Measurements from ENCODE around the gene FOXB2.
"Not testable (repeated sequence)": the region's sequence is repeated elsewhere in the genome, so short reads cannot be mapped to it uniquely, and the experiment has no call there.

Gene FOXB2

DNA sequence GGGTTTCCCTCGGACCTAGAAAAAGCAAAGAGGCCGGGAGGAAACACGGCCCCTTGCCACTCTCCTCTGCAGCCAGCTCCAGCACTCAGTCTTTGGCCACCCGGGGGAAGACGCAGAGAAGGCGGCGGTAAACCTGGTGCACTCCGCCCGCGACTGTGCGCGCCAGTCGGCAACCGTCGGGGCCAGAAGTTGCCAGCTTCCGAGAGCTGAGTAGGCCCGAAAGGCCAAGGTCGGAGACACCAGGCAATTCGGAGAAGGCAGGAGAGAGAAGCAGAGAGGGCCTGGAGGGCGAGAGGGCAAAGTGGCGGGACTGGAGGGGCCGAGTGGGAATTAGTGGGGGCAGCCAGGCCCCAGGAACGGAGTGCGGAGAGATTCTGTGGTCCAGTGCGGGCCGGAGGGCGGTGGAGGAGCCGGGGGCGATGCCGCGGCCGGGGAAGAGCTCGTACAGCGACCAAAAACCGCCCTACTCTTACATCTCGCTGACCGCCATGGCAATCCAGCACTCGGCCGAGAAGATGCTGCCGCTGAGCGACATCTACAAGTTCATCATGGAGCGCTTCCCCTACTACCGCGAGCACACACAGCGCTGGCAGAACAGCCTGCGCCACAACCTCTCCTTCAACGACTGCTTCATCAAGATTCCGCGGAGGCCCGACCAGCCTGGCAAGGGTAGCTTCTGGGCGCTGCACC lies at the start of gene FOXB2:
Gene FOXB2, plus strand, starts transcription at position 420 of the 690 bp plus-strand sequence. Its CDS starts 0 bp downstream, at position 420.
- no peak for DNase-seq (ENCODE audit: low spot score)

GRCh38 chr9:76969716-76970115 lies 49.7 kb upstream of the FOXB2 start:
- DNase-seq (ENCODE audit: low spot score), result no peak

GRCh38 chr9:76978831-76979230 lies 40.6 kb upstream of the FOXB2 start:
- not testable (repeated sequence) for DNase-seq (ENCODE audit: low spot score)

- DNase-seq (ENCODE audit: low spot score), result no peak
These were observed 38.9 kb upstream of the FOXB2 start for GRCh38 chr9:76980566-76980965.

GRCh38 chr9:76984486-76984885 lies 35.0 kb upstream of the FOXB2 start:
- no peak for DNase-seq (ENCODE audit: low spot score)

DNA sequence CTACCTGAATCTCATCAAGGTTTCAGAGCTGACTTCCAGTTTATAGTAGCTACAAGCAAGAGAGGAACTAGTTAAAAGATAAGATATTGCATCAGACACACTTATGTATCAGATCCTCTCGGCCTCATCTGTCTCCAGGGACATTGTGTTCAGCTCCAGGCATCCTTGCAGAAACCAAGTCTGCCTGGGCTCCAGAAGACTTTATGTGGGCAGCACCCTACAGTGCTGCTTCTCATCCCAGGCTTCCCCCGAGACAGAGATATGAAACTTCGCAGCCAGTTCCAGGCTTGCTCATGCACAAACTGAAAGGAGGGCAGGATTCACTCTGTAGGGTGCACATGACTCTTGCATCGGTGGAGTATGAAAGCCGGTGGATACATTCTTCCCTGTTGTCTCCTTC lies 33.9 kb upstream of the FOXB2 start:
- DNase-seq (ENCODE audit: low spot score), result no peak

DNA sequence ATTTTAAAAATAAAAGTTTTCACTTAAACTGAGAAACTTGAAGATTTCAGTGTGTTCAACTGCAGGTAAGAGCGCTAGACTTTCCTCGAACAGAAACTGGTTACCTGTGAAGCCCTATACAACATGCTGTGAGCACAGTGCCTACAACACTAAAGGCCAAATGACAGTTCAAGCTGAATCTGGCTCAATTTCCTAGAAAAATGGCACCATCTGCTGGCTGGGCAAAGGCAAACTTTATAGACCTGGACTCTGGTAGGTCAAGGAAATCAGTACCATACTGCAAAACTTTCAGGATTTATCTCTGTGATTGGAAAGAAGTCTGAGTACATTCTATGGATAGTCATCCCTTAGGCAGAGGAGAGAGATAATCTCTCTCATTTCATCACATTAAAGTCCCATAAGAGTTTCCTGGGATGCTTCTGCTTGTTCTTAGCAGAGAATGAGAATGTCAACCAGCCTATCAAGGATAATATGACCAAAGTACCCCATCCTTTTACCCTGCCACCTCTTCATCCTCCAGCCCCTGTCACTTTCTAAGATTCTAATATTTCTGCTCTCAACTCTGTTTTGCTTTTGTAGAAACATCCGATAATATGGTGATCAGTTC lies 31.8 kb upstream of the FOXB2 start:
- peak; percentile 59 for DNase-seq (ENCODE audit: low spot score)

DNA sequence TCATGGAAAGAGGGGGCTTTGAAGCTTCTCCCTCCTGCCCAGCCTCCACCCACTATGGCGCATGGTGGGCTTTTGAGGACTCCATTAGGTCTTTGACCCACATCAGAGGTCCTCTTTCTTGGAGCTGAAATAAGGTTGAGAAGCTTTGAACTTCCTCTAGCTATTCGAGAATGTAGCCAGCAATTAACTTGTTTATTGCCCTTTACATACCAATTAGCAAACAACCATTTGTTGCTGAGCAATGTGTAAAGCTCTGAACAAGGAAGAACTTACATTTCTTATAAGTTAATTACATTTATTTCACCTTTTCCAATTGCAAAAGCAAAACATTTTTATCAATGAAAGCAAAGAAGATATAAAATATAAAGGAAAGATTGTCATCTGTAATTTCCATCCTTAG lies 30.5 kb upstream of the FOXB2 start:
- DNase-seq (ENCODE audit: low spot score), result no peak

GRCh38 chr9:76989501-76989900 lies 30.0 kb upstream of the FOXB2 start:
- no peak for DNase-seq (ENCODE audit: low spot score)

DNA sequence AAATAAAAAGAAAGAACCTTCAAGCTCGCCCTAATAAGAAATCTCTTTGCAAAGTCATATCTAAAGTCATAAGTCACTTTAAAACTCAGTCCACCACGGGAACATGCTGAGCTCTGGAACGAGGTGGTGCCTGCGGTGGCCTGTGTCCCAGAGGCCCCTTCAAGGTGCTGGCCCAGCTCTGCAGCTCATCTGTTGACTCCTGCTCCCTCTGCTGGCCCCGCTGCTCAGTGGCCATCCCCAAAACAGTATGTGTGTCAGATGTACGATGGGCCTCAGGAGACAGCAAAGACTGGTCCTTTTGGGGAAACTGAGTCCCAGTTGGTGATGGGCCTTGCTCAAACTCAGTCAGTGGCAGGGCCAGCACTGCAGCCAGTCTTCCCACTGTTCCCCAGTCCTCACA lies 22.8 kb upstream of the FOXB2 start:
- peak; percentile 20 for DNase-seq (ENCODE audit: low spot score)

DNA sequence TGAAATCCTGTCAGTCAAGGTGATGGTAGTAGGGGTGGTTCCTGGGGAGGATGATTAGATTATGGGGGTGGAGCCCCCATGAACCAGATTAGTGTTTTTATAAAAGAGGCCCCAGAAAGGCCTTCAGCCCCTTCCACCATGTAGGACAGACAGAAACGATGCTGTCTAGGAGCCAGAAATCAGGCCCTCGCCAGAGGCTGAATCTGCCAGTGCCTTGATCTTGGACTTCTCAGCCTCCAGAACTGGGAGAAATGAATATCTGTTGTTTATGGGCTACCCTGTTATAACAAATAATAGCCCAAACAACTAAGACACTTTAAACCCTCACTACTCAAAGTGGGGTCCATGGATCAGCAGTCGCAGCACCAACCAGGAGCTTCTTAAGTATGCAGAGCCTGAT lies 20.2 kb upstream of the FOXB2 start:
- DNase-seq (ENCODE audit: low spot score), result no peak

DNA sequence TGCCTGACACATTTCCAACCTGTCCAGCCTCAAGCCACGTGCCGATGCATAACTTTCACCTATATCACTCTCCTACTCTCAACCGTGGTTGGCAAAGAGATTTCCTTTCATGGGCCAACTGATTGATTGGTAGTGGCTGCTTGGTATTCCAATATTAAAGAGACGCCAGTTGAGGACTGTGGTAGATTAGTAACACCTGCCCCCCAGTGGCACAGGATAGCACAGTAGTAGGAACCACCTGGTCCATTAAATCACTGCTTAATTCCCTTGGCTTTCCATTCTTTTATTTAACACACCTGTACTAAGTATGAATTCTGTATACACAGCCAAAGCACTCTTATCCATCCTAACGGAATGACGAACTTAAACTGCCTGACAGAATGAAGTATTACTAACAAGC lies 19.1 kb upstream of the FOXB2 start:
- no peak for DNase-seq (ENCODE audit: low spot score)

DNA sequence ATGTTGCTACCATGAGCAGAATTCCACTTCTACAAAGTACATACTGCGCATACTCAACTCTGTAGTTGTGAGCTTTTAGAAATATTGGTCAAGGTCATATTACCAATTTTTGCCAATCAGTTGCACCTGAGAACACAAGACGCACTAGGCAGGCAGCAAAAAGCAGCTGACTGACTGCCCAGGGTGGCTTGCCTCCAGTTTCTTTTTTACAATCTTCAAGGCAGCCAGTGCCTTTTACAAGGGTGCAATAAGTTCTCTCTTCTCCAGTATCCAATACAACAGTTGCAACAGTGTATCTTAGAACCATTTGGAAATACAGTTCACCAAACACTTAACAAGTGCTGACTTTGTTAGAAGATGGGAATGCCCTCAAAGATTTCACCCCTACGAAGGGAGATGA lies 16.1 kb upstream of the FOXB2 start:
- no peak for DNase-seq (ENCODE audit: low spot score)

GRCh38 chr9:77005216-77005615 lies 14.2 kb upstream of the FOXB2 start:
- DNase-seq (ENCODE audit: low spot score), result no peak

DNA sequence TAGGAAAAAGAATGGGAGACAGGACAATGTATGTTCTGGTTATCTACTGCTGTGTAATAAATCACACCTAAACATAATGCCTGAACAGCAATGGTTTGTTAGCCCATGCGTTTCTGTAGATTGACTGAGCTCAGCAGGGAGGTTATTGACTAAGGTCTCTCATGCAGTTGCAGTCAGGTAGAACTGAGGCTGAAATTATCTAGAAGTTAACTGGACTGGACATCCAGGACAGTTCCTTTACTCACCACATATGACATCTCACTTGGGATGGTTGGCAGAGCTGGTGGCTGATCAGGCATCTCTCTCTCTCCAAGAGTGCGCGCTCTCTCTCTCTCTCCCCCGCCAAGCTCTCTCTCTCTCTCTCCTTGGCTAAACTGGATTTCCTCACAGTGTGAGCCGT lies 8.9 kb upstream of the FOXB2 start:
- DNase-seq (ENCODE audit: low spot score), result no peak

DNA sequence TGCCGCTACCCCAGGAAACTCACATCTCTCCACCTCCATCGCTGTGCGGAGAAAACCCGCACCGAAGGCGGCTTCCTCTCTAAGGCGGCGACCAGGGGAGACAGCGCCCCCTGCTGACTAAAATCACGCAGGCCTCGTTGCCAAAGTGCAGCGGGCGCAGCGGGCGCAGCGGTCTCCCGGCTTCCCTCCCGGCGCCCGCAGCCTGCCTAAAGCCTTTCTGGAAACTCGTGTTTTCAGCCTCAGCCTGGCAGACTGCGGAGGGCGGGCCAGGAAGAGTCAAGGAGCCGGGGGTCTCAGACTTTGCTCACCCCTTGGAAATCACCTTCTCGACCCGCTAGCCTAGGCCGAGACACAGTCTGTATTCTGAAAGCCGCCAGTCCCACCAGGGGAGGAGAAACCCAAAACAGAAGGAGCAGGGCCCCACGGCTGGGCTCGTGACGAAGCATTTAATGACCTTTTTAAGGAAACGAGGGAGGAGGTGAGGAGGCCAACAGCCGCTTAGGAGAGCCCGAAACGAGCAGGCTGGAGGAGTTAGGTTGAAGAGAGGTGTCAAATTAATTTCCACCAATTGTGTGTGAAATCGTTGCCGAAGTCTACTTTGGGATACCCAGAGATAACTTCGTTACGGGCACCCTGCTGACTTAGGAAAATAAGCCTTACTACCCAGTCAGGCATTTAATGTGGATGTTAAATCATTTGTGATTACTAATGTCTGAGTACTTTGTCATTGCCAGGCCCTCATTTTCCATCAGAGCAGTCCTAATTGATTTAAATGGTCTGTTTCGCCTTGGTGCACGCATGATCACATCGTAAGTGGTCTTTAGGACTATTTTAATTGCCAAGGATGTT lies 7.3 kb upstream of the FOXB2 start:
- DNase-seq (ENCODE audit: low spot score), result peak; percentile 8

DNA sequence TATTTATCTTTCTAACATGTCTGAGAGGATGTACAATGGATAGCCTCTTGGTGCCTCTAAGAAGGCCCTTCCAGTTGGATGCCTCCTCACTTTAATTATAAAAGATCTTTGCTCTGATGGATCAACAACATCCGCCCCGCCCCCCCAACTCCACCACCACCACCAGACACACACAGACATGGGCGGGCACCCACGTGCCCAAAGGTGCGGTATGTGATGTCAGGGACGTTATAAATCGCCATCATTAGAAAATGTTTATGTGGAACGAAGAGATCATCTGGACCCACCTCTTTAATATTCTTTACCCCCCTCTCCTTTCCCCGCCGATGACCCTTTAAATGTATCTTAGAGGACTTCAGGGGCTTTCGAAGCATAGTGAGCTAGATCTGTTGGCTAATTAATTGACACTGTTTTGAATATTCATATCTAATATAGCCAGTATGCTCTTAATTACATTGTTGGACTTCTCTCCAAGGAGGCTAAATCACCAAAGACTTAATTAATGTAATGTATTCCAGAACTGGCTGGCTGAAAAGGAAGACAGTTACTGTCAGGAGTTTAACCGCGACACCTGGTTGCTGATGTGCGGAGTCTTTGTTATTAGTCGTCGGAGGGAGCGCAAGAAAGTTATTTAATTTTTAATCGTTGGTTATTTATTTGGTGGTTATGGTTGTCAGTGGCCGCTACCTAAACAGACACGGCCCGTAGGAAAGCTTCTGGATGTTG lies 6.1 kb upstream of the FOXB2 start:
- DNase-seq (ENCODE audit: low spot score), result no peak

- no peak for DNase-seq (ENCODE audit: low spot score)
These were observed 5.4 kb upstream of the FOXB2 start for GRCh38 chr9:77013932-77014596.

- DNase-seq (ENCODE audit: low spot score), result no peak
These were observed 4.7 kb upstream of the FOXB2 start for GRCh38 chr9:77014597-77015263.

GRCh38 chr9:77015327-77016048 lies 4.0 kb upstream of the FOXB2 start:
- DNase-seq (ENCODE audit: low spot score), result no peak

- no peak for DNase-seq (ENCODE audit: low spot score)
These were observed 3.3 kb upstream of the FOXB2 start for GRCh38 chr9:77016121-77016525.

All from NAMALWA (cell line).